Osteoblast (primary cell): Measurements from ENCODE around the gene DUOX1. TPM values are rescaled to one million over a fixed set of nuclear protein-coding genes. Genes with fewer than 3 reads are reported as not detected.

Source experiments
- DNase-seq: peaks from one replicate; pipeline ENCODE4 v3.0.0; 2011; ENCODE audit warnings: low spot score, mixed read lengths; ENCODE audit not compliant: insufficient read length; ENCODE audit errors: missing footprints
- H2AFZ ChIP-seq: 2 replicates; pipeline ENCODE4 v1.6.0; 2011; ENCODE audit warnings: mild to moderate bottlenecking, low read length
- H3K27ac ChIP-seq: 2 replicates; pipeline ENCODE4 v1.5.1; 2011; ENCODE audit warnings: mild to moderate bottlenecking, low read depth, low read length, moderate library complexity
- H3K27me3 ChIP-seq: 2 replicates; pipeline ENCODE4 v1.6.0; 2012; ENCODE audit warnings: mild to moderate bottlenecking, control low read depth, inconsistent platforms, low read length, moderate library complexity; ENCODE audit not compliant: insufficient read depth
- H3K36me3 ChIP-seq: 2 replicates; pipeline ENCODE4 v1.5.1; 2011; ENCODE audit warnings: mild to moderate bottlenecking, low read length, control low read depth, moderate library complexity; ENCODE audit not compliant: insufficient read depth
- H3K4me1 ChIP-seq: 2 replicates; pipeline ENCODE4 v1.5.1; 2011; ENCODE audit warnings: mild to moderate bottlenecking, low read length, control low read depth, moderate library complexity; ENCODE audit not compliant: insufficient read depth
- H3K4me2 ChIP-seq: 2 replicates; pipeline ENCODE4 v1.6.0; 2011; ENCODE audit warnings: mild to moderate bottlenecking, low read length; ENCODE audit not compliant: insufficient read depth
- H3K4me3 ChIP-seq: fragments of 200-600 bp; sonication (generic); 3 replicates; pipeline ENCODE4 v1.5.1; 2012; ENCODE audit warnings: mild to moderate bottlenecking, low read length, inconsistent platforms; ENCODE audit not compliant: insufficient read depth
- H3K79me2 ChIP-seq: 2 replicates; pipeline ENCODE4 v1.6.0; 2012; ENCODE audit warnings: mild to moderate bottlenecking, low read length, control low read depth, inconsistent platforms; ENCODE audit not compliant: insufficient read depth
- H3K9me3 ChIP-seq: 2 replicates; pipeline ENCODE4 v1.5.1; 2011; ENCODE audit warnings: low read depth, low read length, control low read depth
- H4K20me1 ChIP-seq: 2 replicates; pipeline ENCODE4 v1.6.0; 2012; ENCODE audit warnings: mild to moderate bottlenecking, low read length, control low read depth; ENCODE audit not compliant: insufficient read depth
- total RNA-seq: library from RNA; depleted of rRNA; stranded (reverse); fragments of >200 nt; gene quantifications from 2 replicates; pipeline ENCODE4 v1.2.3, GENCODE V29; 2012
- TF ChIP-seq, protein P1 (sequence below): IDR thresholded peaks from 2 replicates; pipeline ENCODE4 v1.5.1; 2011; ENCODE audit warnings: mild to moderate bottlenecking, low read depth, low read length, moderate library complexity; ENCODE audit errors: extremely low read depth

DUOX1 gene
- total RNA-seq, 1 donor, result under 0.01 TPM

DNA sequence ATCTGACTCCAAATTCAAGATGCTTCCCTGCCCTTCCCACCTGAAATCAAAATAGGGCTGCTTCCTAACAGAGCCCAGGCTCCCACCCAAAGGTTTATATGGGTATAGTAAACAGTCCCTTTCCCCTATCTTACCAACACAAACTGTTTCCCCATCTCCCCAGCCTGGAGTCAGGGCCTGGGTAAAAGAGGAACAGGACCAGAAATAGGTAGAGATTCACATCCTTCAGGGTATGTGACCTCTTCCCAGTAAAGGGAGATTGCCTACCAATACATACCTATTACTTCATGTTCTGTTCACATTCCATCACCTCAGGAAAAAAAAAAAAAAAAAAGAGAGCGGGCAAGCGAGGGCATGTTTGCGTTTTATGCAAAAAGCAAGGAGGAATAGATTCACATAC lies 67.7 kb downstream of the DUOX1 start:
- Histone ChIP-seq H3K36me3 (no peaks in the 10 kb centered on the region), H3K4me2 (peak overlapping the region; percentile 97), H2AFZ (no peak overlapping the region), H3K4me1 (peaks cover 8% of the 10 kb centered on the region), H3K79me2 (no peaks in the 10 kb centered on the region), H3K27ac (no peak overlapping the region), H3K4me3 (no peak overlapping the region), H3K9me3 (no peaks in the 10 kb centered on the region), H3K27me3 (no peaks in the 10 kb centered on the region), H4K20me1 (no peaks in the 10 kb centered on the region)
- no peak for DNase-seq
- TF ChIP-seq, protein P1, sequence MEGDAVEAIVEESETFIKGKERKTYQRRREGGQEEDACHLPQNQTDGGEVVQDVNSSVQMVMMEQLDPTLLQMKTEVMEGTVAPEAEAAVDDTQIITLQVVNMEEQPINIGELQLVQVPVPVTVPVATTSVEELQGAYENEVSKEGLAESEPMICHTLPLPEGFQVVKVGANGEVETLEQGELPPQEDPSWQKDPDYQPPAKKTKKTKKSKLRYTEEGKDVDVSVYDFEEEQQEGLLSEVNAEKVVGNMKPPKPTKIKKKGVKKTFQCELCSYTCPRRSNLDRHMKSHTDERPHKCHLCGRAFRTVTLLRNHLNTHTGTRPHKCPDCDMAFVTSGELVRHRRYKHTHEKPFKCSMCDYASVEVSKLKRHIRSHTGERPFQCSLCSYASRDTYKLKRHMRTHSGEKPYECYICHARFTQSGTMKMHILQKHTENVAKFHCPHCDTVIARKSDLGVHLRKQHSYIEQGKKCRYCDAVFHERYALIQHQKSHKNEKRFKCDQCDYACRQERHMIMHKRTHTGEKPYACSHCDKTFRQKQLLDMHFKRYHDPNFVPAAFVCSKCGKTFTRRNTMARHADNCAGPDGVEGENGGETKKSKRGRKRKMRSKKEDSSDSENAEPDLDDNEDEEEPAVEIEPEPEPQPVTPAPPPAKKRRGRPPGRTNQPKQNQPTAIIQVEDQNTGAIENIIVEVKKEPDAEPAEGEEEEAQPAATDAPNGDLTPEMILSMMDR, result no peak

DNA sequence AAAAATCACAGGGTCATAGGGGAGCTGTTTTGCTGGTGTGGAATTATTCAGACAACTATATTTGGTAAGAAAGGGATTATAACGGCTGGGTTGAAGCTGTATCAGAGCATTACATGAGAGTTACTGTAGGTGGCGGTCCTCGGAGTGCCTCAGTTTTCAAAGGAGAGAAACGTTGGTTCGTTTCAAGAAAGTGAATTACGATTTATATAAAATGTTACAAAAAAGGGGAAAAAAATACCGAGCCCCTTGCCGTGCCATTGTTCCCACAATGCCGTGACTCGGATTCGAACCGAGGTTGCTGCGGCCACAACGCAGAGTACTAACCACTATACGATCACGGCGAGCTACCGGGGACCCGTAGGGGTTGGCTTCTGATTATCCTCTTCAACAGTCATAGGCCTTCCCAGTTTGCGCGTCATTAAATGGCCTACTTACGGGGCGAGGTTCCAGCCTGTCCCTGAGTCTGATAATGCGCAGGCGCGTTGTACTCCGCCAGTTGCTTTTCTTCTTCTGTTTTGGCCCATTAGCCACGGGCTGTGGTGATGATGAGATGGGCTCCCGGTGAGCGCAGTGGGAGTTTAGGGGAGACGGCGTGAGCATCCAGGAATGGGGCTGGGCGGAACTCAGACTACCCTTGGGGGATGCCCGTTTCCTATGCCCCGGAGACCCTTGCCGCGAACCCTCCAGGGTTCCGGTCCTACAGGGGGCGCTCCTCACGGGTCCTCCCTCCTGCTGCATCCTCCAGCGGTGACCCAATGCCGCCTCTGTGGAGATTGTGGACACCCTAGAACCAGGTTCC lies 68.7 kb downstream of the DUOX1 start:
- no peaks in the 10 kb centered on the region for H3K36me3 ChIP-seq
- no peaks in the 10 kb centered on the region for H3K79me2 ChIP-seq
- peak overlapping the region; percentile 41 for H3K27ac ChIP-seq
- no peaks in the 10 kb centered on the region for H4K20me1 ChIP-seq
- H2AFZ ChIP-seq, result peak overlapping the region; percentile 68
- TF ChIP-seq, protein P1, result peak; percentile 75
- peak overlapping the region; percentile 97 for H3K4me2 ChIP-seq
- DNase-seq, result peak; percentile 97
- peaks cover 15% of the 10 kb centered on the region for H3K4me1 ChIP-seq
- no peaks in the 10 kb centered on the region for H3K9me3 ChIP-seq
- H3K27me3 ChIP-seq, result no peaks in the 10 kb centered on the region
- H3K4me3 ChIP-seq, result peak overlapping the region; percentile 71

DNA sequence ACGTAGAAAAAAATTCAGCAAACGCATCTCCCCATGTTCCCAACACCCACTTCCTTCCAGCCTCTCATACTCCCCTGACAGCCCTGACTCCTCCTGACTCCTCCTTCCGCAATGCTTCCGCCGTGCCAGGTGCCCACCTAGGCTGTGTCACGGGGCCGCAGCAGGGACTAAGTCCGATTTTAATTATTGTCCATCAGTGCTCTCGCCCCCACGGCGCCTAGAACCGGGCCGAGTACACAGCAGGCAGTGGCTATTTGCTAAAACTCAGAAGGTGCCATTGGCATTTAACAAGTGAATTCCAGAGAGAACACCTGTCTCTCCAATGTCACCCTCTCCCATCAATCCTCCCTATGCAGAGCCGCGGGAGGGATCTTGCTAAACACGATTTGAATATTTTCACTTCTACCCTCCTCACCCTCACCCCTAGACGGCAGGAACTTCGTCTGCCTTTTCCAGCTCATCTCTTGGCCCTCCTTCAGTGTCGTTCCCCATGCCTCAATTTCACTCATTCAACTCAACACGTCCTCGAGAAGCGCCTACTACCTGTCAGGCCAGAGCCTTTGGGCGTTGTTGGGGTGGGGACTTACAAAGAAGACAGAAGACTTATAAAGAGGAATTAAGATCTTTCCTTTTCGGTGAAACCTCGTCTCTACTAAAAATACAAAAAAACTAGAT lies 69.5 kb downstream of the DUOX1 start:
- Histone ChIP-seq H3K79me2 (no peaks in the 10 kb centered on the region), H3K27me3 (no peaks in the 10 kb centered on the region), H3K27ac (peak overlapping the region; percentile 41), H3K9me3 (no peaks in the 10 kb centered on the region), H3K4me1 (peaks cover 20% of the 10 kb centered on the region), H4K20me1 (no peaks in the 10 kb centered on the region), H3K4me3 (peak overlapping the region; percentile 71), H3K4me2 (peak overlapping the region; percentile 97), H2AFZ (peak overlapping the region; percentile 68), H3K36me3 (no peaks in the 10 kb centered on the region)
- TF ChIP-seq, protein P1, result no peak
- no peak for DNase-seq
